IMR-90 (cell line): ENCODE measurements around the gene FAM53B.

ENCODE experiments used
- BHLHE40 ChIP-seq: fragments of 150-350 bp; IDR thresholded peaks from 2 replicates; pipeline ENCODE4 v1.6.1; 2016; ENCODE audit warnings: mild to moderate bottlenecking, low read depth, low read length
- CEBPB ChIP-seq: IDR thresholded peaks from 2 replicates; pipeline ENCODE4 v1.6.1; 2012; ENCODE audit warnings: low read depth, low read length, improper control_type of control experiment
- ELK1 ChIP-seq: fragments of 150-350 bp; IDR thresholded peaks from 2 replicates; pipeline ENCODE4 v1.6.1; 2016; ENCODE audit warnings: low read depth, mild to moderate bottlenecking, low read length, moderate library complexity, borderline replicate concordance
- FOS ChIP-seq: fragments of 150-350 bp; IDR thresholded peaks from 2 replicates; pipeline ENCODE4 v1.6.1; 2016; ENCODE audit warnings: low read depth, low read length
- MAFK ChIP-seq: IDR thresholded peaks from 2 replicates; pipeline ENCODE4 v1.6.1; 2012; ENCODE audit warnings: low read depth, low read length, improper control_type of control experiment
- MAZ ChIP-seq: IDR thresholded peaks from 2 replicates; pipeline ENCODE4 v1.6.1; 2012; ENCODE audit warnings: low read depth, mild to moderate bottlenecking, low read length, improper control_type of control experiment, moderate library complexity, borderline replicate concordance
- MXI1 ChIP-seq: IDR thresholded peaks from 2 replicates; pipeline ENCODE4 v1.6.1; 2012; ENCODE audit warnings: low read depth, mild to moderate bottlenecking, low read length, moderate library complexity, borderline replicate concordance
- POLR2A ChIP-seq: IDR thresholded peaks from 2 replicates; pipeline ENCODE4 v1.6.1; 2012; ENCODE audit warnings: mild to moderate bottlenecking, low read depth, low read length
- RAD21 ChIP-seq: IDR thresholded peaks from 2 replicates; pipeline ENCODE4 v1.6.1; 2012; ENCODE audit warnings: low read length, improper control_type of control experiment
- RCOR1 ChIP-seq: IDR thresholded peaks from 2 replicates; pipeline ENCODE4 v1.6.1; 2012; ENCODE audit warnings: mild to moderate bottlenecking, low read length, improper control_type of control experiment; ENCODE audit not compliant: insufficient replicate concordance
- RFX5 ChIP-seq: IDR thresholded peaks from 2 replicates; pipeline ENCODE4 v1.8.0; 2012; ENCODE audit warnings: low read depth, mild to moderate bottlenecking, low read length, moderate library complexity
- SMC3 ChIP-seq: fragments of 150-350 bp; IDR thresholded peaks from 2 replicates; pipeline ENCODE4 v1.6.1; 2016; ENCODE audit warnings: low read depth, mild to moderate bottlenecking, antibody characterized with exemption, low read length, moderate library complexity
- USF2 ChIP-seq: fragments of 150-350 bp; IDR thresholded peaks from 2 replicates; pipeline ENCODE4 v1.6.1; 2017; ENCODE audit warnings: mild to moderate bottlenecking, antibody characterized with exemption, low read length, low read depth
- TF ChIP-seq, protein P1 (sequence below): conservative IDR thresholded peaks from 2 replicates; pipeline ENCODE4 v1.5.1; 2012; ENCODE audit warnings: mild to moderate bottlenecking, low read depth, low read length, improper control_type of control experiment

GRCh38 chr10:124642088-124642710 is 102.0 kb downstream of the FAM53B start:
- TF ChIP-seq POLR2A (no peak), USF2 (no peak), RAD21 (no peak), BHLHE40 (no peak), CEBPB (no peak), RFX5 (no peak), RCOR1 (no peak), ELK1 (no peak), SMC3 (no peak), MAZ (no peak), FOS (no peak), MAFK (no peak), MXI1 (no peak)
- TF ChIP-seq, protein P1, sequence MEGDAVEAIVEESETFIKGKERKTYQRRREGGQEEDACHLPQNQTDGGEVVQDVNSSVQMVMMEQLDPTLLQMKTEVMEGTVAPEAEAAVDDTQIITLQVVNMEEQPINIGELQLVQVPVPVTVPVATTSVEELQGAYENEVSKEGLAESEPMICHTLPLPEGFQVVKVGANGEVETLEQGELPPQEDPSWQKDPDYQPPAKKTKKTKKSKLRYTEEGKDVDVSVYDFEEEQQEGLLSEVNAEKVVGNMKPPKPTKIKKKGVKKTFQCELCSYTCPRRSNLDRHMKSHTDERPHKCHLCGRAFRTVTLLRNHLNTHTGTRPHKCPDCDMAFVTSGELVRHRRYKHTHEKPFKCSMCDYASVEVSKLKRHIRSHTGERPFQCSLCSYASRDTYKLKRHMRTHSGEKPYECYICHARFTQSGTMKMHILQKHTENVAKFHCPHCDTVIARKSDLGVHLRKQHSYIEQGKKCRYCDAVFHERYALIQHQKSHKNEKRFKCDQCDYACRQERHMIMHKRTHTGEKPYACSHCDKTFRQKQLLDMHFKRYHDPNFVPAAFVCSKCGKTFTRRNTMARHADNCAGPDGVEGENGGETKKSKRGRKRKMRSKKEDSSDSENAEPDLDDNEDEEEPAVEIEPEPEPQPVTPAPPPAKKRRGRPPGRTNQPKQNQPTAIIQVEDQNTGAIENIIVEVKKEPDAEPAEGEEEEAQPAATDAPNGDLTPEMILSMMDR, result no peak
